GM19351 (cell line): Measurements from ENCODE around the gene FGF7.
"Not testable (repeated sequence)": the region's sequence is repeated elsewhere in the genome, so short reads cannot be mapped to it uniquely, and the experiment has no call there.

Experiments used
- ATAC-seq: cut with Tn5 transposase; IDR thresholded peaks from one replicate; pipeline ENCODE4 v1.9.1; 2021; ENCODE audit warnings: mild to moderate bottlenecking, moderate library complexity; ENCODE audit not compliant: unreplicated experiment

The FGF7 gene, protein sequence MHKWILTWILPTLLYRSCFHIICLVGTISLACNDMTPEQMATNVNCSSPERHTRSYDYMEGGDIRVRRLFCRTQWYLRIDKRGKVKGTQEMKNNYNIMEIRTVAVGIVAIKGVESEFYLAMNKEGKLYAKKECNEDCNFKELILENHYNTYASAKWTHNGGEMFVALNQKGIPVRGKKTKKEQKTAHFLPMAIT

DNA sequence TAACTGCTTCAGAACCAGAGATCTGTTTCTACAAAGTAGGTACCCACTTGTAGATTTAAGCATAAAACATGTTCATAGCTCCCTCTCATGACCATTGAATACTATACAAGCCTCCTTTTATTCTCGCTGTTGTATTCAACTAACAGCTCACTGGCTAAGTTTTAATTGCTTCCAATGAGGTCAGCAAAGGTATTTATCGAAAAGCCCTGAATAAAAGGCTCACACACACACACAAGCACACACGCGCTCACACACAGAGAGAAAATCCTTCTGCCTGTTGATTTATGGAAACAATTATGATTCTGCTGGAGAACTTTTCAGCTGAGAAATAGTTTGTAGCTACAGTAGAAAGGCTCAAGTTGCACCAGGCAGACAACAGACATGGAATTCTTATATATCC lies at the start of gene FGF7:
Gene FGF7 (plus strand): TSS at position 222 of the 400 bp plus-strand sequence. CDS start 1,056 bp downstream, outside the sequence.
- ATAC-seq, result no peak

DNA sequence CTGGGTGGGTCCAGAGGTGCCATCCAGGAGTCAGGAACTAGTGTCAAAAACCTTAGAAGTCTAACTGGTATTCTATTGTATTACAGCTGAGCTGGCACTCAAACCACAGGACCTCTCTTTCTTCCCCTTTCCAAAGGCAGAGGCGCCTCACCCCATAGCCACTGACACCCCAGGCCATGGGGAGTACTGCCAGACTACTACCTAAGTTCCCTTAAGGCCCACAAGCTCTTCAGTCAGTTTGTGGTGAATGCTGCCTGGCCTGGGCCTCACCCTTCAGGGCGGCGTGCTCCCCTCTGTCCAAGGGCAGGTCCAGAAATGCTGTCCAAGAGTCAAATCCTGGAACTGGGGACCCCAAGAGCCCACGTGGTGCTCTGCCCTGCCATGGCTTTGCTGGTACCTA lies 43.0 kb upstream of the FGF7 start:
- no peak for ATAC-seq

DNA sequence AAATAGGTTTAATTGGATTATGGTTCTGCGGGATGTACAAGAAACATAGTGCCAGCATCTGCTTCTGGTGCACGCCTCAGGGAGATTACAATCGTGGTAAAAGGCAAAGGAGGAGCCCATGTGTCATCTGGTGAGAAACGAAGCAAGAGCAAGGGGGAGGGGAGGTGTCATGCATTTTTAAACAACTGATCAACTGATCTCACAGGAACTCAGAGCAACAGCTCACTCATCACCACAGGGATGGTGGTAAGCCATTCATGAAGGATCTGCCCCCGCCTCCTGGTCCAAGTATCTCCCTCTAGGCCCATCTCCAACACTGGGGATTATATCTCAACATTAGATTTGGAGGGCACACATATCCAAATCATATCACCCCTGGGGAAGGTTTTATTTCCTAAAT lies 42.1 kb upstream of the FGF7 start:
- ATAC-seq, result no peak

DNA sequence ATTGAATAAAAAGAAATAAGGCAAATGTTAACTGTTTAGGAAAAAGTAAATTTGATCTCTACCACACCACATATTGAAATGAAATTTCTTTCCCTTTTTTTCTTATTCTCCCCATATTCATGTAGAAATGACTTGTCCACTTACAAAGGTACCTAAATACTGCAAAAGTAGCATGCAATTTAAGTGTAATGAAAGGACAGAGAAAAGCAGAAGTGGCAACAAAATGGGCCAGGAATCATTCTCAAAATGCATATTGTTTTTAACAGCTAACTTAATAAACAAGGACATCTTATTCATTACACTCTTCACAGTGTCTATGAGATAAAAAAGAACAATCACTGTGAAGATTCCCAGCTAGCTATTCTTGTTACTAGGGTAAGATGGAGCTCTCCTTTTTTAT lies 40.6 kb upstream of the FGF7 start:
- ATAC-seq, result no peak

DNA sequence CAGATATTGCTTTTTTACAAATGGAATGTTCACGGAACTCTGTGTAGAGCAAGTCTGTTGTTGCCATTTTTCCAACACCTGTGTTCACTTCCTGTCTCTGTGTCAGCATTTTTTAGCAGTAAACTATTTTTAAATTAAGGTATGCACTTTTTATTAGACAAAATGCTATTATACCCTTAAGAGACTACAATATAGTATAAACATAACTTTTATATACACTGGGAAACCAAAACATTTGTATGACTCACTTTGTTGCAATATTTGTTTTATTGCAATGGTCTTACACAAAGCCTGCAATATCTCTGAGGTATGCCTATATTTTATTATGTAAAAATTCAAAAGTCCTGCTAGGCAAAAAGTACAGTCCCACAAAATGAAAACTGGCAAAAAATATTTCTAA lies 39.8 kb upstream of the FGF7 start:
- no peak for ATAC-seq

DNA sequence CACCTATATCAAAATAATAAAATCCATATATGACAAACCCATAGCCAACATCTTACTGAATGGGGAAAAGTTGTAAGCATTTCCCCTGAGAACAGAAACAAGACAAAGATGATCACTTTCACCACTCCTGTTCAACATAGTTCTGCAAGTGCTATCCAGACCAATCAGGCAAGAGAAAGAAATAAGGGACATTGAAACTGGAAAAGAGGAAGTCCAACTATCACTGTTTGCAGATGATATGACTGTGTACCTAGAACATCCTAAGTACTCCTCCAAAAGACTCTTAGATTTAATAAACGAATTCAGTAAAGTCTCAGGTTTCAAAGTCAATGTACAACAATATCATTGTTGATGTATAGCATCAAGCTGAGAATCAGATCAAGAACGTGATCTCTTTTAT lies 35.6 kb upstream of the FGF7 start:
- no peak for ATAC-seq

DNA sequence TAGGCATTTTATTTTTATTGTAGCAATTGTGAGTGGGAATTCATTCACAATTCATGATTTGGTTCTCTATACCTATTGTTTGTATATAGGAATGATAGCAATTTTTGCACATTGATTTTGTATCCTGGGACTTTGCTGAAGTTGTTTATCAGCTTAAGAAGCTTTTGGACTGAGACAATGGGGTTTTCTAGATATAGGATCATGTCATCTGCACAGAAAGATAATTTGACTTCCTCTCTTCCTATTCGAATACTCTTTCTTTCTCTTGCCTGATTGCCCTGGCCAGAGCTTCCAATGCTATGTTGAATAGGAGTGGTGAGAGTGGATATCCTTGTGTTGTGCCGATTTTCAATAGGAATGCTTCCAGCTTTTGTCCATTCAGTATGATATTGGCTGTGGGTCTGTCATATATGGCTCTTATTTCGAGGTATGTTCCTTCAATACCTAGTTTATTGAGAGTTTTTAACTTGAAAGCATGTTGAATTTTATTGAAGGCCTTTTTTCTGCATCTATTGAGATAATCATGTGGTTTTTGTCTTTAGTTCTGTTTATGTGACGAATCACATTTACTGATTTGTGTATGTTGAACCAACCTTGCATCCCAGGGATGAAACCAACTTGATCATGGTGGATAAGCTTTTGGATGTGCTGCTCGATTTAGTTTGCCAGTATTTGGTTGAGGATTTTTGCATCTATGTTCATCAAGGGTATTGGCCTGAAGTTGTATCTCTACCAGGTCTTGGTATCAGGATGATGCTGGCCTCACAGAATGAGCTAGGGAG lies 20.3 kb upstream of the FGF7 start:
- ATAC-seq, result not testable (repeated sequence)

DNA sequence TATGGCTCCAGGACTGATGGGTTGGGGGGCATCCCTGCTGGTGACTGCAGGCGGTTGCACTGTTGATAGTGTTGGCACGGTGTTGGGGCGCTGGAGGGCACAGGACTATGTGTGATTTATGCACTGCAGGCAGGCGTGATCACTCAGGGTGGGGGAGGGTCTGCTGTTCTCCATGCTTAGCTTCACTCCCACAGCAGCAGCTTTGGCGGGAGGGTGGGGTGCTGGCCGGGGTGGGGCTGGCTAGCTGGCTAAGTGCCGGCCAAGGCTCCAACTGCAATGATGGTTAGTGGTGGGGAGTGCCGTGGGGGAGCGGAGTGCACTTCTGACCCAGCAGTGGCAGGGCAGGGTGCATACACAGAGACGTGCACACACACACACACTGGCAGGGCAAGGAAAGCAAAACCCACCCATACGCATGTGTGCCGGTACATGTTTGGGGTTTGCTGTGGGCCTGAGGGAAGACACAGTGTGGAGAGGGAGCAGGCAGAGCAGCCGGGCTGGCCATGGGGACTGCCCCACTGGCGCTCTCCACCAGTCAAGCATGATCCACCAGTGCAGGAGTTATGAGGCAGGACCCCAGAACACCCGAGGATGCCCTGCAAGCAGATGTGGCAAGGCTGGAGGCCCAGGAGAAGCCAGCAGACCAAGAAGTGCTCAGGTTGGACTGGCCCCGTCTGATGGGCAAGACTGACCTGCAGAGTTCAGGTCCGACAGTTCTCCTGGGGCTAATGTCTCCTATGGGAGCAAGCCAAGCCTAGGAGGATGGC lies 16.5 kb upstream of the FGF7 start:
- ATAC-seq, result no peak

DNA sequence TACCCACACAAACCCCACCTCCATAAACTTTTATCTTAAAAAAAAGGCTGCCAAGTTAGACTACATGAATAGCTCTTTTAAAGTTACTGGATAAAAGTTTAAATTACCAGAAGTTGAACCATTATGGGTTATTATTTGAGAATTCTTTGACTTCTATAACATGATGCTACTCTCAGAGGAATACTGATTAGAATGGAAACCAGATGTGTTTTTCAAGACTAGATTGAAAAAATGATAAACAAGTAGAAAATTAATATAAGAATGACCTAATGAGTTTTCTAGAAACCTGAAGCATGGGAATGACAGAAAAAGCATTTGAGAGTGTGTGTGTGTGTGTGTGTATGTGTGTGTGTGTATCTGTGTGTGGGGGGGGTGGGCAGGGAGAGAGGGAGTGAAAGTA lies 12.4 kb upstream of the FGF7 start:
- ATAC-seq, result no peak

DNA sequence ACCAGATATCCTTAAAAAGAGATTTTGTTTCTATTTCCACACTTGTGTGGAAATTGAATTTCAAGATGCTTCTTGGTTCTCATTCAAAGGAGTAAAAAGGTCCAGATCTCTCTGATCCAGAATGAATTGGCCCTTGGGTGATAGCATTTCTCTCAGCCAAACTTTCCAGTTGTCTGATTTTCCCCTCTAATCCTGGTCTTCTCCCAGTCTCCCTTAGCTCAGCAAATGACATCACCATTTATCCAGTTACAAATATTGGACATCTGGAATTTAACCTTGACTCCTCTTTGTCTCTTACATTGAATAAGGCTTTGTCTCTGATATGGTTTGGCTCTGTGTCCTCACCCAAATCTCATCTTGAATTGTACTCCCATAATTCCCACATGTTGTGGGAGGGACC lies 10.2 kb upstream of the FGF7 start:
- ATAC-seq, result no peak

DNA sequence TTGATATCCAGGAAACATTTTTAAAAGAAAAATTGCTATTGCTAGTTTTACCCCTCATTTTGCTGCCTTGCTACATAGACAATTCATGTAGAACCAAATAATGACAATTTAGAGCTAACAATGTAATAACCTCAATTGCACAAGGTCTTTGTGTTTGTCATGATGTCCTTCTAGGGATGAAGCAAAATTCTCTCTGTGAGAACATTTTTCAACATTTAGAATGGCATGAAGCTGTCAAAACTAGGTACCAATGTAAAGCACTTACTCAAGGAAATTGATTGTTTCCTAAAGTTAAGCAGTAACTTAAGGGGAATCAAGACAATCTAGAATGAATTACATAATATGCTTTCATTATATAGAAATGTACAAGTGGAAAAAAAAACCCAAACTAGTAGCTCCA lies 7.9 kb upstream of the FGF7 start:
- ATAC-seq, result no peak

DNA sequence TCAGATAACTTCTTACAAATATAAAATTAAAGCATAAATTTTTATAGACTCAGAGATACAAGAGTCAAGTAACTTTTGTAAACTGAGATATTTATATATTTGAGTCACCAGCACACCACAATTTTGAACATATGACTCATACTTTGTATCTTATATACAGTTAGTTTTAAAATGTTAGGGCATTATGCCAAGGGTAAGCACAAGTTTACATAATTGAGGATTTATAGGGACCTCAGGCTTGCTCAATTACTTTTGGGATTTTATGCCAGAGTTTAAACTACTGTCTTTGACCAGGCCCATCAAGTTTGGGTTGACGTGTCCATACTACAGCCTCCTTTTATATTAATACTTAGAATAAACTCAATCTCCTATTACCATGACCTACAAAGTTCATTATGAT lies 7.4 kb upstream of the FGF7 start:
- no peak for ATAC-seq

DNA sequence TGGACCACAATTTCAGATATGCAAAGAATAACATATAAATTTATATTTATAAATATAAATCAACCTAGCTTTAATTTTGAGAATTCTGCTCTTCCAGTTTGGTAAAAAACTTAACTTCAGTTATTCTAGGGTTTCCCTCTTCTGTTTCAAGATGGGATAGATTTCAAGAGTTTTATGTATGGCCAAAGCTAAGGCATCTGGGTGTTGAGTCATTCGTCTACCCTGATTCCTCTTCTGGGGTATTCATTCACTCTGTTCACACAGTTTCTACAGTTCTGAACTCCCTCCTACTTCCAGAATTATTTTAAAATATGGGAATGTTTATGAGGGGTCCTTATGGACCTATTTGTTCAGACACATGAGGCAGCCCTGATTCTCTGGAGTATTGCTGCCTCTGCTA lies 4.2 kb upstream of the FGF7 start:
- ATAC-seq, result no peak

DNA sequence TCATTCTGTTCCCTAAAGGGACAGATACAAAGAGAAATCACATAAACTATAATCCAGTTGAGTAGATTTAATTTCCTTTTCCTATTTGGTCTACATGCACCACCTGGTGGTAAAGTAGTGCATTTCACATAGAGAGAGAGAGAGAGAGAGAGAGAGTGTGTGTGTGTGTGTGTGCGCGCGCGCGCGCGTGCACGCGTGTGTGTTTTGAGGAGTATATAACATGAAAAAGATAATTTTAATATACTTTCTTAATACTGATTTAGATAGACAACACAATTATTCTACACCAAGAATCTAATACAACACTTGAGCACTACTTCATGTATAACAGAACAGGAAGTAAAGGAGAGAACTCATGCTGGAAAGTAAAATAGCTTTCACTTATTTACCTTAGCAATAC lies 1.1 kb upstream of the FGF7 start:
- ATAC-seq, result no peak

DNA sequence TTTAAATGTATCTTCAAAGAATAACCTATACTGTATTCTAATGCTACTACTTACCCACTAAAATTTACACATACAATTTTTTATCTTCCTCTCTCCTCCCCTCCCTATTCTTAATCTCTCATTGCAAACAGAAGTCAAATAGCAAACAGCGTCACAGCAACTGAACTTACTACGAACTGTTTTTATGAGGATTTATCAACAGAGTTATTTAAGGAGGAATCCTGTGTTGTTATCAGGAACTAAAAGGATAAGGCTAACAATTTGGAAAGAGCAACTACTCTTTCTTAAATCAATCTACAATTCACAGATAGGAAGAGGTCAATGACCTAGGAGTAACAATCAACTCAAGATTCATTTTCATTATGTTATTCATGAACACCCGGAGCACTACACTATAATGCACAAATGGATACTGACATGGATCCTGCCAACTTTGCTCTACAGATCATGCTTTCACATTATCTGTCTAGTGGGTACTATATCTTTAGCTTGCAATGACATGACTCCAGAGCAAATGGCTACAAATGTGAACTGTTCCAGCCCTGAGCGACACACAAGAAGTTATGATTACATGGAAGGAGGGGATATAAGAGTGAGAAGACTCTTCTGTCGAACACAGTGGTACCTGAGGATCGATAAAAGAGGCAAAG lies 984 bp downstream of the FGF7 start:
- no peak for ATAC-seq

DNA sequence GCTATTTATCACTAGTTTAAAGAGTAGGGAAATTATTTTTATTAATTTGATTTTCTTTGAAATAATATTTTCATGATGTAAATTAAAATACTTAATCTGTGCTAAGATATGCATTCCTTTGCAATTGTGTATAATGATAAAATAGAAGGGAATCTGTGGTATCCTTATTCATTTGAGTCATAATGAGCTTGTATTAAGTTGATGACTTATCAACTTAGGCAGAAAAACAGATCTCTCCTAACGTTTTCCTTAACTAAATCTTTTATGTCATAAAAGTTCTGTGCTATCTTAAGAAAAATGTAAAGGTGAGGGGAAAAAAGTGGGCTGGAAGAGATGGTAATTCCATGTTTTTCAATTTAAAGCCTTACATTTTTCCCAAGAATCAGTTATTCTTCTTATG lies 1.9 kb downstream of the FGF7 start:
- ATAC-seq, result no peak

DNA sequence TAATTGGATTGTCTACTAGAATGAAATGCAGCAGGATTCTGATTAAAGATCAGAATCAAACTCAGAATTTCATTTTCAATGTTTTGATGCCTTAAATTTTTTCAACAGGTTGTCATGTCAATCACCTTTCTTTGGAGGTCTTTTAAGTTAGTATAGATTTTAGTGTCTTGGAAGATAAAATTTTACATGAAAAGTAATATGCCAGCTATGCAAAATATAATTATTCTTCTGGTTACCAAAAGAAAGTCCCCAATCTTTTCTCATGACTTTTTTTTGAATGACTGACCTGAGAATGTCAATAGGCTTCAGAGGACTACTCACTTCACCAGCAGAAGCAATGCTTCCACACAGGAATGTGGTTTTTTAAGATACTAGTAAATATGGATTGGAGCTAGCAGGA lies 4.3 kb downstream of the FGF7 start:
- ATAC-seq, result no peak

DNA sequence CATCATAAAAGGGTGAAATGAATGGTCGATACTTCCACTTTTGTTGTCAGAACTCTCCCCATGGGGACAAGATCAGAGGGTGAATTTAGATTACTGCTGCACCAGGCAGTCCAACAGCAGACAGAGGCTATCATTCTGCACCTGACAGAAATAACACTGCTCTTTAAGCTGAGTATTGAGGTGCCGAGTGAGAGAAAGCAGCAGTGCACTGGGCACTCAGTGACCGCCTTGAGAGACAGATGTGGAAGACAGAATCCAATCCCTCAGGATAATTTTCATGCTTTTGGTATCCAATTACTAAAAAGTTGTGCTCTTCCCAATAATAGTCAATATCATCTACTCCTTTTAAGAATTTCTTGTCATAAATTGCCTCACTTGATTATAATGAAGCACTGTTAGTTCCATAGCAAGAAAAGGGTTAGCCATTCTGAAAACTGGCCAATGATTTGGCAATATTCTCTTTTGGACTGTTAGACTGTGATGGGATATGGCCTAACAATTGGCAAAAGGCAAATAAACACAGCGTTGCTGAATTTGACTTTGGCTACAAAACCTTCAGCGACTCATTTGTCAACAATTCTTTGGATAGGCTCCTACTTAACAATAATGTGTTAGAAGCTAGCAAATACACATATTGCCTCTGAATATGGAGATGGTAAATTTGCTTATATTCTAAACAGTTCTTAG lies 5.5 kb downstream of the FGF7 start:
- ATAC-seq, result no peak

DNA sequence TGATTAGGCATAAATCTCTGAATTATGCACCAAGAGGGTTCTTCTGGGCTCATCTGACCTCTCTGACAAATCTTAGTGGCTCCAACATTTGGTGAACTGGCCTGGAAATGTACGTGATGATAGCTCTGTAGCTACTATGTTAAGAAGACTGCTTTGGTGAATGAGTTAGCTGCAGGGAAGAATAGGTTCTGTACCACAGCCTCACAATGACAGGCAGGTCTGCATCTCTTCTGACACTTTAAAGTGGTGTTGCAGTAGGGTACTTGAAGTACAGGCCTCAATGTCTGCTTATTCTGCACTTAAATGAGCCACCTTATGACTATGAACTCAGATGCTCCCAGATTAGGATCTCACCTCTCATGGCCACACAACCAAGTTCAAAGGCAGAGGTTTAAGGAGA lies 7.0 kb downstream of the FGF7 start:
- ATAC-seq, result no peak

DNA sequence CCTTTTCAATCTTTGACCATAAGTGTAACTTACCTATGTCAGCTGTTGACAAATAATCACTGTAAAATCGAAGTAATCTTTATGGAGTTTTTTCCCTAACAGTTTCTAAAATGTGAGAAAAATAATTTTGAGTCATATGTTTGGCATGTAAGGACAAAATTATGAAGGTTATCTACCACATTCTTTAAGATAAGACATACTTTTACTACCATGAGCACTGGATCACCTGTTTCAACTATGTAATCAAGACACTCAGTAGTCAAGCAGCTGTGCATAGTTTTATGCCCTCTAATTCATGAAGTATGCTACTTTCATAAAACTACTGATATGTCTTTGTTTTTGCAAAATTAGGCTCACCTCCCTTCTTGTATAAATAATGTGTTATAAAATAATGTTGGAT lies 12.1 kb downstream of the FGF7 start:
- ATAC-seq, result no peak

DNA sequence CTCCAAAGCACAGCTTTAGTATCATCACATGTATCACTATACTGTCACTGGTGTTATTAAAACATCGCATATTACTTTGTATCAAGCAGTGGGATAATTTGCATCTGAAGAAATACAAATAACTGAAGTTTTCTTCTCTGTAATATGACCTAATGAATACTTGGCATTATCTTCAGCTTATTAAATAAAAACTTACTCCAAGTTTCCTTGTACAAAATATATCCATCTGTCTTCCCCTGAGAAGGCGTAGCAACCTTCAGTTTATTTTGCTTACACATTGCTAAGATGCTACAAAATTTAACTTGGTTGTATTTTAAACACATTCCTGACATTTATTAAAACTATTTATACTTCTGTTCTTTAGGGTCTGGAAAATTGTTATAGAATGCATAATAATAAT lies 13.7 kb downstream of the FGF7 start:
- ATAC-seq, result no peak
